ENCODE results near the gene ITGA3. TPM values are rescaled to one million over a fixed set of nuclear protein-coding genes. Genes with fewer than 3 reads are reported as not detected.
A peak's percentile ranks its signal among the peaks of the same experiment; 100 is the strongest.

ITGA3 gene
- total RNA-seq, 4 donors from 2014 or later = 44.4 to 86.3 (median 77.0) TPM

- no peak overlapping the region for H3K27ac ChIP-seq
- no peak for DNase-seq
- WGBS, 2 donors = 51 to 70% methylated on average over 1 to 3 of the region's 4 CpGs
Observed at GRCh38 chr17:50045154-50045553, 10.8 kb upstream of the ITGA3 start.

GRCh38 chr17:50046179-50046578, 9.7 kb upstream of the ITGA3 start:
- Histone ChIP-seq H3K4me3 (no peak overlapping the region), H3K27ac (no peak overlapping the region), H3K9me3 (no peaks in the 10 kb centered on the region), H3K4me1 (peaks cover 7 to 57% (median 36%) of the 10 kb centered on the region in 3 donors), H3K27me3 (no peaks in the 10 kb centered on the region), H3K36me3 (no peaks in the 10 kb centered on the region)
- TF ChIP-seq CTCF (IDR thresholded peaks at IDR 0.05) (no peak), POLR2A (IDR thresholded peaks at IDR 0.05) (no peak)
- intact Hi-C loops (cut with DNase I) = no loop called here
- no peak for DNase-seq
- WGBS, 2 donors = 80 to 83% methylated on average over 2 of the region's 2 CpGs

More at GRCh38 chr17:50045154-50045553, 10.8 kb upstream of the ITGA3 start:
- TF ChIP-seq CTCF (IDR thresholded peaks at IDR 0.05) (no peak), POLR2A (IDR thresholded peaks at IDR 0.05) (no peak)
- H3K4me3 ChIP-seq = no peak overlapping the region
- intact Hi-C loops (cut with DNase I) = no loop called here
- H3K27me3 ChIP-seq = no peaks in the 10 kb centered on the region
- peaks cover 7 to 49% (median 27%) of the 10 kb centered on the region in 3 donors for H3K4me1 ChIP-seq
- no peaks in the 10 kb centered on the region for H3K9me3 ChIP-seq
- no peaks in the 10 kb centered on the region for H3K36me3 ChIP-seq

GRCh38 chr17:50046667-50047066, 9.2 kb upstream of the ITGA3 start:
- H3K4me3 ChIP-seq = no peak overlapping the region
- DNase-seq = no peak
- no peak for TF ChIP-seq CTCF (IDR thresholded peaks at IDR 0.05)
- TF ChIP-seq POLR2A (IDR thresholded peaks at IDR 0.05) = no peak
- H3K36me3 ChIP-seq = no peaks in the 10 kb centered on the region
- H3K4me1 ChIP-seq = peaks cover 10 to 61% (median 41%) of the 10 kb centered on the region in 3 donors
- no peaks in the 10 kb centered on the region for H3K9me3 ChIP-seq
- intact Hi-C loops (cut with DNase I) = no loop called here
- H3K27me3 ChIP-seq = no peaks in the 10 kb centered on the region
- WGBS, 2 donors = 79 to 86% methylated on average over 2 to 5 of the region's 6 CpGs
- peak overlapping the region in 2 of 4 donors; percentile 54 to 61 for H3K27ac ChIP-seq

- WGBS, 2 donors = 55 to 85% methylated on average over 3 to 4 of the region's 6 CpGs
- peaks cover 13 to 66% (median 45%) of the 10 kb centered on the region in 3 donors for H3K4me1 ChIP-seq
Observed at GRCh38 chr17:50047083-50047482, 8.8 kb upstream of the ITGA3 start.

More at GRCh38 chr17:50047083-50047482, 8.8 kb upstream of the ITGA3 start:
- no peak for TF ChIP-seq CTCF (IDR thresholded peaks at IDR 0.05)
- H3K9me3 ChIP-seq = no peaks in the 10 kb centered on the region
- peak overlapping the region in 3 of 4 donors; percentile 42 to 61 (median 54) for H3K27ac ChIP-seq
- no peak for DNase-seq
- H3K36me3 ChIP-seq = no peaks in the 10 kb centered on the region
- H3K4me3 ChIP-seq = no peak overlapping the region
- H3K27me3 ChIP-seq = no peaks in the 10 kb centered on the region
- intact Hi-C loops (cut with DNase I) = no loop called here
